T-helper 1 cell treated with Interleukin-12 subunit alpha and Interleukin-12 subunit beta and Interleukin-4 antibody, amounts not matched to agents 30 ng/mL and 1 ng/mL, for 36 hours (primary cell): ENCODE results near the gene FLNA. TPM values are rescaled to one million over a fixed set of nuclear protein-coding genes. Genes with fewer than 3 reads are reported as not detected.
"Not testable (repeated sequence)": the region's sequence is repeated elsewhere in the genome, so short reads cannot be mapped to it uniquely, and the experiment has no call there.

Experiments
- intact Hi-C: fragments of 100-400 bp; cut with micrococcal nuclease; formaldehyde crosslinking; loops from one replicate; pipeline ENCODE4 v1.15.1; 2024
- total RNA-seq: library from RNA; stranded (reverse); gene quantifications from 2 replicates; pipeline ENCODE4 v1.2.3, GENCODE V29; 2022

Gene FLNA
- total RNA-seq, 1 donor from 2014 or later: 1,525 TPM

DNA sequence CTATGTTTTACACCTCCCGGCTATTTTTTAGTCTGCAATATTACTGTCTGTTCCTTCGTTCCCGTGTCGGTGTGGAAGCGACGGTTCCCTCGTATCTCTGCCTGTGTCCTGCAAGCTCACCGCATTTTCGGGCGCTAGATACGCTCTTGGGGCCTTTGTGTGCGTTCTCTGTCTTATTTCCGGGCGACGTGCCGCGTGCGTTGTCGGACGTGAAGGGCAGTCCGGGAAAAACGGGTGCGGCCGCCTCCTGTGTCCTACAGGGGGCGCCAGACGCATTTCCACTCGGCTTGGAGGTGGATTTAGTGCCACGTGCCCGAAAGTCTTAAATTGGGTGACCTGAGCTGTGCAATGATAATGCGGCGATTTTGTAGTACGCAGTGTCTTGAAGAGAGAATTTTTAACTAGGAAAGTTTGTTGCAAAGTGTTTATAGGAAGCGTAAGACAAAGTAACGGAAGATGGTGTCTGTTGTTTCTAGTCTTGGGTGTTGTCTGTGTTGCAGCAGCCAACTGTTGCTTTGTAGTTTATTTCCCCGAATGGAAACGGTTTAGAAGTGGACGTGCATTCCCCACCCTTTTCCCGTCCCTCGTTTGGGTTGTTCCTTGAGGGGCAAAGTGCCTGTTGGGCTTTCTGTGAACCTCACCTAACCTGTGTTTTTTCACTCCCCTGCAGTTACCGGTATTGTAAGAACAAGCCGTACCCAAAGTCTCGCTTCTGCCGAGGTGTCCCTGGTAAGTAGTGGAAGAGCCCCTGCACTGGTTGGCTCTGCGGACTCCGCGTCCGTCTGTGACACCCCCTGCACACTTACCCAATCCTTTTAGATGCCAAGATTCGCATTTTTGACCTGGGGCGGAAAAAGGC is 24.5 kb upstream of the FLNA start:
- intact Hi-C loops: loop anchor here (1.0 to 5.0 kb wide), 7 partner anchors 12 to 472 kb away; partner anchors contain the start of genes ARHGAP4, FAM3A, GDI1 and HCFC1

DNA sequence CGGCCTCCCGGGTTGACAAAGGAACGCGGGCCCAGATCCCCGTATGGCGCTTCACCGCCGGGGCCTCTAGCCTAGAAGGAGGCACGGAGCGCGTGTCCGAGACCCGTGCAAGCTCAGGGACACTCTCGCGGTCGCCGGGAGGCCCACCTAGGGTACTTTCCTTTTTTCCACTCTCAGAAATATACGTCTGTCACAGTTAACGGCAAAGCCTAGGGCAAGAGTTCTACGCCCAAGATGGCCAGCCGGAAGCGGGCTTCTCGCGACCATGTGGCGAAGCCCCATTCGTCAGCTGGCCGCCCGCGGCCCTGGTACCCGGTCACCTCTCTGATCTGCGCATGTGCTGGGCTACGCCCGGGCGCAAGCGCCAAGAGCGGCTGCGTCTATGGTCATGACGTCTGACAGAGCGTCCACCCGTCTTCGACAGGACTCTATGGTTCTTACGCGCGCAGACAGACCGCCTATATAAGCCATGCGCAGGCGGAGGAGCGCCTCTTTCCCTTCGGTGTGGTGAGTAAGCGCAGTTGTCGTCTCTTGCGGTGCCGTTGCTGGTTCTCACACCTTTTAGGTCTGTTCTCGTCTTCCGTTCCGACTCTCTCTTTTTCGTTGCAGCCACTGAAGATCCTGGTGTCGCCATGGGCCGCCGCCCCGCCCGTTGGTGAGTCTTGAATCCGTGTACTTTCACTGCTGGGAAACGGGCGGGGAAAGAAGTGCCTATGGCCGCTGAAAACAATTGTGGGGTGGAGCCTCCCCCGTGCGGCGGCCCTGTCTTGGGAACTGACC is 23.6 kb upstream of the FLNA start, which contains the start of gene RPL10:
RPL10 (plus strand) TSS at position 490 of the 780 bp plus-strand sequence; CDS start at position 633, 143 bp downstream.
- intact Hi-C loops: loop anchor here (5.0 kb wide), 6 partner anchors 39 to 471 kb away; partner anchors contain the start of genes ARHGAP4, FAM3A, GDI1 and HCFC1

DNA sequence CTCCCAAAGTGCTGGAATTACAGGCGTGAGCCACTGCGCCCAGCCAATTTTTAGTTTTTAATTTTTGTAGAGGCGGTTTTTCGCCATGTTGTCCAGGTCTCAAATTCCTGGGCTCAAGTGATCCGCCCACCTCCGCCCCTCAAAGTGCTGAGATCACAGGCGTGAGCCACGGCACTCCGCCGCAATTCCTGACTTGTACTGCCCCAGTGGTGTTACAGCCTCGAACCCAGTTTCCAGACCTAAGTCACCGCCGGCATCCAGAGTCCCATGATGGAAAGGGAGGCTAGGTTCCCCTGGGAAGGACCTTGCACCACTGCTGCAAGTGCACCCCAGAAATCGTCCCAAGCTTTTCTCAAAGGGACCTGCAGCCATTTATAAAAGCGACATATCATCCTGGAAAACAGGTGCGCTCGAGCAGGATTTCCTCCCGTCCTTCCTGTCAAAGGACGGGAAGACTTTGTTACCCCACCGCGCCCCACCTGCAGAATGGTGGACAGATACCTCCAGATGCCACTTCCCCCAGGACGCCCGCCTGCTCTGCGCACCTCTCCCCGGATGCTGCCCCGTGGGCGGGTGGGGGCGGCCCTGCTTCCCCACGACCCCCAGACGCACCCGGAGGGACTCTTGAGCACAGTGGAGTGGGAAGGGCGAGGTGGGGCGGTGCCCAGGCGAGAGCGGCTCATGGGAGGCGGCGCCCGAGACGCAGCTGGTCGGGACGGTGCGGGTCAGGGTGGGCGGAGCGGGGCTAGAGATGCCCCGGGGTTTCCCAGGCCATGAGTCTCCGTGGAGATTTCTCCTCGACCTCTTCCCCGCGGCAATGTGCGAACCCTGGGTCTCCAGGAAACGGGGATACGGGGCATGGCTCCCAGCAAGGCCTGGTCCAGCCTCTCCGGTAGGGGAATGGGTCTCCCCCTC is 22.8 kb upstream of the FLNA start:
- intact Hi-C loops: loop anchor here (5.0 kb wide), 6 partner anchors 40 to 470 kb away; partner anchors contain the start of genes ARHGAP4, FAM3A, GDI1 and HCFC1

DNA sequence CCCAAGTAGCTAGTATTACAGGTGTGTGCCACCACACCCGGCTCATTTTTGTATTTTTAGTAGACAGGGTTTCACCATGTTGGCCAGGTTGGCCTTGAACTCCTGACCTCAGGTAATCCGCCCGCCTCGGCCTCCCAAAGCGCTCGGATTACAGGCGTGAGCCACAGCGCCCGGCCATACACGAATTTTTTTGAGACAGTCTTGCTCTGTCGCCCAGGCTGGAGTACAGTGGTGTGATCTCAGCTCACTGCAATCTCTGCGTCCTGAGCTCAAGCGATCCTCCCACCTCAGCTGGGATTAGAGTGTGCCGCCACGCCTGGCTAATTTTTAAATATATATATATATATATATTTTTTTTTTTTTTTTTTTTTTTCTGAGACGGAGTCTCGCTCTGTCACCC is 21.9 kb upstream of the FLNA start:
- intact Hi-C loops: loop anchor here (5.0 kb wide), 6 partner anchors 41 to 469 kb away; partner anchors contain the start of genes ARHGAP4, FAM3A, GDI1 and HCFC1

DNA sequence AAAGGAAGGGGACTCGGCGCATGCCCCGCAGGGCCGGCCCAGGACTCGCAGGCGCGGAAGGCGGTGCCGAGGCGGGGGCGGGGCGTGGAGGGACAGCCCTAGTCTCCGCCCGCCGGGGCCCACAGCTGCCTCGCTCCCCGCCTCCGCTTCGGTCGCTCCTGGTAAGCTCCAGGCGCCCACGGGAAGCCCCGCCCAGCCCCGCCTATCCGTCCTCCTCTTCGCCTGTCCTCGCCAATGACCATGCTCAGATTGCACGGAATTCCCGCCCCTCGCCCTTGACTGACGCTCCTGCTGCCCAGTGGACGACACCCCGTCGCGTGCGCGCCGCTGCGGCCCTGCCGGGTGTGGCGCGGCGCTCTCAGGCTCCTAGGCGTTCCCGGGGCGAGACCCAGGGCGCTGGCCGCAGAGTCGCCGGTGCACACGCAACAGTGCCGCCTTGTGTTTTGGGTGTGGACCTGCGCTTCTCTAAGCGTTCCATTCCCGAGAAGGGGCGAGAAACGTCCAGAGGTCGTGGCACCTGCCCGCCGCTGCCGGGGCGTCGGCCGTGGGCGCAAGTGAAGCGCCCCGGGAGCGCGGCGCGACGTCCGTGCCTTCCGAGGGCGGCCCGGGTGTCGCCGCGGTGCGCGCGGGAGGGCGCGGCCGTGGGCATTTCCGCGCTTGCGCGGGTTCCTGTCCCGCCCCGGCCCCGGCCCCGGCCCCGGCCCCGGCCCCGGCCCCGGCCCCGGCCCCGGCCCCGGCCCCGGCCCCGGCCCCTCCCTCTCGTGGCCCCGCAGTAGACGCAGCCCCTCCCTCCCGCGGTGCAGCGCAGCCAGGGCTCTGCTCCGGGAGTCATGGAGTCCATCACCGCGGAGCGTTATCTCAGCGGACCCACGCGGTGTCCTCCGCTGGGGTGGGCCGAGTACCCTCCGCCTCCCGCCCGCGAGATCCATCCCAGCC is 15.6 kb upstream of the FLNA start:
- intact Hi-C loops: not testable (repeated sequence)

DNA sequence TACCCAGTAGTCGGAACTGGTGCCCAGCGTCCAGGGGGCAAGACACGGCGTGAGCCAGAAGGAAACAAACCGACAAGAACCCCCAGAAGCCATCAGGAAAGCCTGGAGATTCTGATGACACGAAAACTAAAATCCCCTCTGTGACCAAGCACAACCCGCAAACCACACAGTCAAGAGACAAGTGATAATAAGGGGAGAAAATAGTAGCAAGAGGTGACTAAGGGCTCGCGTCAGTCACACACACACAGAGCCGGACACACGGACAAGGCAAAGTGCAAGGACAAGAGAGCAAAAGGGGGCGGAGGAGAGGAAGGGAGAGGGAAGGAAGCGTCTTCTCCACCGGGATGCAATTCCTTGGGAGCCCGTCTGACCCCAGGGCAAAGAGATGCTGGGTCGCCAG is 14.2 kb upstream of the FLNA start:
- intact Hi-C loops: not testable (repeated sequence)

DNA sequence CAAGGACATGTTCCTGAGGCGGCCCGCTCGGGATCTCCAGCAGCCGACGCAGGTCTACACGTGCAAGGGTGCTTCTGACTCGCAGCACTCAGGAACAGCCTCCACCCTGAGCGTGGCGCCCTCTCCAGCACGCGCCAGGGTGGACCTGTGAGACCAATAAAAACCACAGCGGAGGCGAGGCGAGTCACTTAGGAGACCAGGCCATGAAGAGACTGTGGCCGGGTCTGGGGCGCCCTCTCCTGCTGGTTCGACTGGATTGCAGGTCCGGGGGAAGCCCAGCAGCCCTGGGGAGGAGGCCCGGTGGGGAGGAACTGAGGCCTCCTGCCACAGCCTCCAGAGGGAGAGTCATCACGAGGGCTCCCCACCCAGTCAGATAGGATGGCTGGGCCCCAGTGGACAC is 13.7 kb upstream of the FLNA start:
- intact Hi-C loops: not testable (repeated sequence)

DNA sequence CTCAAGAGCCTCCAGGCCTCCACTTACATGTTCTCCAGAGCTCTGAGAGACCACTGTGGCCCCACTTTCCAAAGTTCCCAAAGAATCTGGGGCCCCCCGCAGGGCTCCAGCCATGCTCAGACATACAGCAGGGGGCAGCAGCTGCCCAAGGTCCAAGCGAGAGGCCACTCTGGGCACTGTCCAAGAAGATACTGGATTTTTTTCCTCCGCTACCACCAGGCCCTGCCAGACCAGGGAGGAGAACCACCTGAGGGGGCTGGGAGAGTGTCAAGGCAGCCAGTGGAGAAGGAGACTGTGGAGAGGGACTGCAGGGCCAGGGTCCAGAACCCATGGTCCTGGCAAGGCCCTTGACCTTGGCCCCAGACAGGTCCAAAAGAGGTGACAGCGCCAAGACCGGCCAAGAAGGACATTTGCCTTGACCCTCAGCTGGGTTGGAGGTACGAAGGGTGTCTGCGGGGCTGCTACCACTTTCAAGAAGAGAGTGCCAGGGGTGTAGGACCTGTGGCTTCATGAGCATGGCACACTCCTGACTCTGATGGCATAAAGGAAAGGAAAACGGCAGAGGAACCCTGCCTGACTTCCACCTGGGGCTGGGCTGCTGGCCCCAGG is 10.0 kb upstream of the FLNA start:
- intact Hi-C loops: no loop called here

DNA sequence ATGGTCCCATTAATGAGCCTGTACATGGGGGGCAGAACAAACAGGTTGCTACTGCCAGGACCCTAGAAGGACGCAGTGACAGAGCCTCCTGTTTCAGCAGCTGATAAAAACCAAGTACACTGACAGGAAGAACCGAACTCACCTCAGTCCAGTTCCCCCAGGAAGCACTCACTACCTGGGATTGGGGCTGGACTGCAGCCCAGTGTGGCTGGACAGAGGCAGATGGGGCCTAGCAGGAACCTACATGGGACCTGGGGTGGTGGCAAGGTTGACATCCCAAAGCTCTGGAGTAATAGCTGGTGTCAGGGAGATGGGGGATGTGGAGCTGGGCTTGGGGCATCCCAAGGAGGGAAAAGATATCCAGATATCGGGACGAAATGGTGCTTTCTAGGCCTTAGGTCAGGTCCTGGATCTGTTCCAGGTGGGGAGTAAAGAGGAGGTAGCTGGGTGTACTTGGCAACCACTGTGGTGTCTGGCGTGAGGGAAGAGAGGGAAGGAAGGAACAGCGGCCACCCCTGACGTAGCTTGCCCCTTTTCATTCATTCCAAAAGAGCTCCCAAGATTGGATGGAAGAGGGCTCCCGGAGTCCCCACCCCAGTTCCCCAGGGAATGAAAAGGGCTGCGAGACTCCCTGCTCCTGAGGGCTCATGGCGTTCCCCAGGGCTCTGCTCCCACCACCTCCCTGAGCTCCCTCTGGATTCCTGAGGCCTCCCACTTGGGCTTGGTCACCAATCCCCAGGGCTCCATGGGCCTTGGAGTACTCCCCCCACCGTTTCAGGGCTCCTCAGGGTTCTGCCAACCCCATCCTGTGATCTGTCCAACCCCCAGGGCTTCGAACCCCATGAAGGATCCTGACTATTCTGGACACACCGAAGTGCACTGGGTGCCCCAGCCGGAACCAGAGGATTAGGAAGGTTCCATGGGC is 9.2 kb upstream of the FLNA start:
- intact Hi-C loops: no loop called here

DNA sequence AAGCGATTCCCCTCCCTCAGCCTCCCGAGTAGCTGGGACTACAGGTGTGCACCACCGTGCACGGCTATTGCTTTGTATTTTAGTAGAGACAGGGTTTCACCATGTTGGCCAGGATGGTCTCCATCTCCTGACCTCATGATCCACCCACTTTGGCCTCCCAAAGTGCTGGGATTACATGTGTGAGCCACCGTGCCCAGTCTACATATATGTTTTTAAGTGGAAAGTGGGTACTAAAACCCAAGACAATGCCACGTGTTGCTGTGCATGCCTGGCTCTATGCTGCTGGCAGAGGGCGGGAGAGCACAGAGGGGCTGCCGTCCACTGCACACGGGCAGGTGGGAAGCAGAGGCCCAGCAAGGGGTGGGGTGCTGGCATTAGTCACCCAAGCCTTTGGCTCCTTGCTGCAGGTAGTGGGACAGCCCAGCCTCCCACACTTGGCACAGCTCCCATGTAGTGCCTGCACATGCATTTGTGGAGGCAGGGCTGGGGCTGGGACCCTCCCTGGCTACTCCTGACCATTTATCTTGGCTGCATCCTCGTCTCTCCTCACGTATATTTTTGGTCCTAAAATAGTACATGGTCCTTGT is 8.1 kb upstream of the FLNA start:
- intact Hi-C loops: no loop called here

DNA sequence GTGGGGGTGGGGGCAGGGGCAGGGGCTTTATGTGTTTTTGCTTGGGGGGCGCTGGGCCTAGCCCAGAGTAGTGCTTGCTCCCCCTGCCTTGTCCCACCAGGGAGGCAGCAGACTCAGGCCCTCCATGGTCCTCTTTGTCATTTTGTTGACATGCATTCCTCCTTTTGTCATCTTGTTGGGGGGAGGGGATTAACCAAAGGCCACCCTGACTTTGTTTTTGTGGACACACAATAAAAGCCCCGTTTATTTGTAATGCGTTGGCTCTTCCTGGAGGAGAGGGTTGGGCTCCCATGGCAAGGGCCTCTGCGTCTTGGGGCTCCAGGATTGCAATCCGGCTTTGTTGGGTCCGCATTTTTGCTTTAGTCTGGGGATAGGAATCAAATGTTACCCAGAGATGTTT is 6.8 kb upstream of the FLNA start:
- intact Hi-C loops: no loop called here

DNA sequence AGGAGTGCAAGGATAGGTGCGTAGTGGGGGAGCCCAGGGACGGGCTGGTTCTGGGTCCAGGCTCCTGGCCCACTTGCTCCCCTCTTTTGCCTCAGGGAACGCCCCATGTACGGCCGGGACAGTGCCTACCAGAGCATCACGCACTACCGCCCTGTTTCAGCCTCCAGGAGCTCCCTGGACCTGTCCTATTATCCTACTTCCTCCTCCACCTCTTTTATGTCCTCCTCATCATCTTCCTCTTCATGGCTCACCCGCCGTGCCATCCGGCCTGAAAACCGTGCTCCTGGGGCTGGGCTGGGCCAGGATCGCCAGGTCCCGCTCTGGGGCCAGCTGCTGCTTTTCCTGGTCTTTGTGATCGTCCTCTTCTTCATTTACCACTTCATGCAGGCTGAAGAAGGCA is 6.4 kb upstream of the FLNA start:
- intact Hi-C loops: no loop called here

DNA sequence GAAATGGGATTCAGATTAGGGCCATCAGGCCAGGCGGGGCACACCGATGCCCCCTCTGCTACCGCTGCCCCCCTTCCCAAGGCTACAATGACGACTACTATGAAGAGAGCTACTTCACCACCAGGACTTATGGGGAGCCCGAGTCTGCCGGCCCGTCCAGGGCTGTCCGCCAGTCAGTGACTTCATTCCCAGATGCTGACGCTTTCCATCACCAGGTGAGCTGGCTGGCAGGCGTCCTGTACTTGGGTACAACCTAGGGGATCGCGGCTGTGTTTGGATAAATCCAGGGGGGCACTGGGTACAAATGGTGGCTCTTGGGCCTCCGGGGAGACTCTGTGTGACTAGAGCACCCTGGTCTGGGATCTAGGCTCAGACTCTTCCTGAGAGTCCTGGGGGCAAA is 5.7 kb upstream of the FLNA start:
- intact Hi-C loops: no loop called here

DNA sequence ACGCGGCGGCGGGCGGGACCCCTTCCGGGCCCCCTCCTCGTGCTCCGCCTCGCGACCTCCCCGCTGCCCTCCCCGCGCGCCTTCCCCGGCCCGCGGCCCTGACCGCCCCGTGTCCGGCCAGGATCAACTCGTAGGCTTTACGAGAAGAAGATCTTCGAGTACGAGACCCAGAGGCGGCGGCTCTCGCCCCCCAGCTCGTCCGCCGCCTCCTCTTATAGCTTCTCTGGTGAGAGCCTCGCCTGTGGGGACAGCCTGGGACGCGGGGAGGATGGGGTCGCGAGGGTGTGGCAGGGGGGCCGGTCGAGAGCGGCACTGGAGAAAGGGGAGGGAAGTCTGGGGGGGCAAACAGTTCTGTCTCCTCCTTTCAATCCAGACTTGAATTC is 5.1 kb upstream of the FLNA start:
- intact Hi-C loops: loop anchor here (1.0 to 10.0 kb wide), 3 partner anchors 8 to 655 kb away; partner anchors contain the start of genes ABCD1, BCAP31 and LAGE3

DNA sequence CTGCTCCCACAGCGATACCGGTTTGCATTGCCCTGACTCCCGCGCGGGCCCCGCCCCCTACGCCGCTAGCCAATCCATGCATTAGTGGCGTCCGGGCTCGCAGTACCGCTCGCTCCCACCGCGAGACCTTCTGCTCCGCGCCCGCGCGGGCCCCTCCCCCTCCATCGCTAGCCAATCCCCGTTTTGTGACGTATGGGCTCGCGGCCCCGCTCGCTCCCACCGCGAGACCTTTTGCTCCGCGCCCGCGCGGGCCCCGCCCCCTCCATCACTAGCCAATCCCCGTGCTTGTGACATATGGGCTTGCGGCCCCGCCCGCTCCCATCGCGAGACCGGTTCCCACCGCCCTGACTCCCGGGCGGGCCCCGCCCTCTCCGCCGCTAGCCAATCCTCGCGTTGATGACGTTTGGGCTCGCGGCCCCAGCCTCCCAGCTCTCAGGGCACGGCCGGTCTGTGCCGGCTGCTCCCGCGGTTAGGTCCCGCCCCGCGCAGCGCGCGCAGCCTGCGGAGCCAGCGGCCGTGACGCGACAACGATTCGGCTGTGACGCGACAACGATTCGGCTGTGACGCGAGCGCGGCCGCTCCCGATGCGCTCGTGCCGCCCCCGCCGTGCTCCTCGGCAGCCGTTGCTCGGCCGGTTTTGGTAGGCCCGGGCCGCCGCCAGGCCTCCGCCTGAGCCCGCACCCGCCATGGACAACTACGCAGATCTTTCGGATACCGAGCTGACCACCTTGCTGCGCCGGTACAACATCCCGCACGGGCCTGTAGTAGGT is 4.5 kb upstream of the FLNA start, which contains the start of gene EMD:
EMD (plus strand) TSS at position 497 of the 770 bp plus-strand sequence; CDS start at position 687, 190 bp downstream.
- intact Hi-C loops: loop anchor here (1.0 to 10.0 kb wide), 4 partner anchors 8 to 654 kb away; partner anchors contain the start of genes ABCD1, BCAP31 and LAGE3

DNA sequence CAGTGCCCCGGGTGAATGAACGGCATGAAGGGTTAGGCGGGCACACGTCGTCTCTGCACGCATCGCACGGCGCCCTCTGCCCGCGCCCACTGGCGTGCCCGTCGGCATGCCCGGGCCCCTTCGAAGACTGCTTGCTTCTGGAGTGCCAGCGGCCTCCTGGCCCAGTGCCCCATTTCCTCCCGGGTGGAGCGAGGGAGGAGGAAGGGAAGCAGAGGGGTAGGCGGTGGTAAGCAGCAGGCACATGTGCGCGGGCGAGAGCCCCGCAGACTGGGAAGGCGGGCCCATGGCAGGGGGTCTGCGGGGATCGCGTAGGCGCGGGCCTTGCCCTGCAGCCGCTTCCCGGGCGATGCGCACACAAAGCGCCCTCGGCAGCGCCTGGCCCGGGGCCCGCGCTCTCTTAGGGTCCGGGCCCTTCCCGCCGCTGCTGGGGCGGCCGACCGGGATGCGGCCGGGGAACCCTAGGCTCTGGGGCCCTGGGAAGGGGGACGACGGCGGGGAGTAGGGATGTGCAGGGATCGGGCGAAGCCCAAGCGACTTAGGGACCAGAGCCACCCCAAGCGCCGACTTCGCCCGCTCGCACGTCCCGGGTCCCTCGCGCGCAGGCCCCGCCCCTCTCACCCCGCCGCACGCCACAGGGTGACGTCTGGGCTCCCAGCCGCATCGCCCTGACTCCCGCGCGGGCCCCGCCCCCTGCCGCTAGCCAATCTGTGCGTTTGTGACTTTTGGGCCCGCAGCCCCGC is 3.8 kb upstream of the FLNA start:
- intact Hi-C loops: loop anchor here (1.0 to 10.0 kb wide), 2 partner anchors 34 to 653 kb away; partner anchors contain the start of genes ABCD1 and BCAP31
